SK-MEL-5 (cell line): Measurements from ENCODE around the gene CRTAP. TPM values are rescaled to one million over a fixed set of nuclear protein-coding genes. Genes with fewer than 3 reads are reported as not detected.

Experiments
- DNase-seq: peaks from one replicate; pipeline ENCODE4 v3.0.0-alpha.2; 2016; ENCODE audit warnings: low read depth, low spot score
- in situ Hi-C: cut with HindIII; loops from 2 replicates; pipeline ENCODE4 v1.10.0; 2016; ENCODE audit warnings: low sequenced_read_pairs, high pct_unique_total_duplicates, low pct_unique_long_range_greater_than_20kb
- small RNA-seq, 2 experiments: library from RNA; depleted of rRNA; stranded (forward); fragments of <200 nt; gene quantifications; one replicate each; pipeline ENCODE3, GENCODE V24; 2014
- total RNA-seq: library from RNA; depleted of rRNA; stranded (reverse); fragments of >200 nt; shearing (Covaris generic); gene quantifications from 2 replicates; pipeline ENCODE4 v1.2.3, GENCODE V29; 2014; rRNA removed

Gene CRTAP
- total RNA-seq, 1 experiment from 2014 or later, result 464 TPM

GRCh38 chr3:33187368-33187634, 73.5 kb downstream of the CRTAP start:
- in situ Hi-C loops, result no loop called here
- DNase-seq, result no peak

- DNase-seq, result no peak
- in situ Hi-C loops, result no loop called here
Measured at GRCh38 chr3:33194303-33194702, 80.5 kb downstream of the CRTAP start.

GRCh38 chr3:33196538-33196937, 82.7 kb downstream of the CRTAP start:
- in situ Hi-C loops, result no loop called here
- no peak for DNase-seq

Small RNA genes lying within 50 kb of the gene (small RNA-seq; reads per million reads assigned to genes)
- 0 reads per million in 2 experiments for gene AC123900.1
- 0 to 0.05 reads per million in 2 experiments for gene RN7SL296P
- gene SUMO2P10, result 0 reads per million in 2 experiments

Other genes starting within 250 kb of the CRTAP start
- 0.29 TPM in 1 of 2 replicates, not detected in the other for gene CCR4, start 162.4 kb upstream of the CRTAP start, total RNA-seq
- 56.0 and 66.1 TPM in 2 replicates for gene GLB1, start 16.9 kb upstream of the CRTAP start, total RNA-seq
- 1.6 and 2.0 TPM in 2 replicates for gene TMPPE, start 16.9 kb upstream of the CRTAP start, total RNA-seq
- gene SUSD5, start 104.8 kb downstream of the CRTAP start, total RNA-seq, result 2.2 and 3.0 TPM in 2 replicates
- 8.8 and 9.7 TPM in 2 replicates for gene FBXL2, start 163.4 kb downstream of the CRTAP start, total RNA-seq